Stimulated activated CD4-positive, alpha-beta T cell treated with anti-CD3 and anti-CD28 coated beads, TNF-alpha, amount 100 ng/mL, for 48 hours (primary cell): ENCODE measurements around the gene IFI30.

Experiments used
- DNase-seq, 3 donors: peaks; one replicate each; pipeline ENCODE4 v3.0.0-alpha.2; 2020; ENCODE audit warnings: low read depth in 3 of 3

Gene IFI30

GRCh38 chr19:18225702-18226468 lies 52.3 kb downstream of the IFI30 start, which contains the start of gene PDE4C:
TSS of gene PDE4C (minus strand) at chr19:18226438. CDS start at chr19:18226415, 23 bp downstream.
- DNase-seq = no peak

GRCh38 chr19:18226956-18227780 lies 53.6 kb downstream of the IFI30 start:
- no peak for DNase-seq
